Measurements from ENCODE around the gene XPO6. TPM values are rescaled to one million over a fixed set of nuclear protein-coding genes. Genes with fewer than 3 reads are reported as not detected.

Gene XPO6
- total and polyA plus RNA-seq, 5 donors: 19.9 to 36.4 (median 32.2) TPM

GRCh38 chr16:28183930-28184329, 27.8 kb downstream of the XPO6 start:
- Histone ChIP-seq H3K9me3 (ENCODE audit: control insufficient read depth, low read length) (no peaks in the 10 kb centered on the region), H3K4me1 (ENCODE audit: control insufficient read depth, insufficient read depth, low read length) (peaks cover 7% of the 10 kb centered on the region), H3K27ac (ENCODE audit: low read length) (no peak overlapping the region), H3K27me3 (ENCODE audit: control insufficient read depth, insufficient read depth) (no peaks in the 10 kb centered on the region), H3K4me3 (ENCODE audit: low read length) (no peak overlapping the region)
- DNase-seq (no peak), ATAC-seq (no peak)
- 84% methylated on average over 4 of the region's 4 CpGs for WGBS
- intact Hi-C loops (cut with DNase I): no loop called here

DNA sequence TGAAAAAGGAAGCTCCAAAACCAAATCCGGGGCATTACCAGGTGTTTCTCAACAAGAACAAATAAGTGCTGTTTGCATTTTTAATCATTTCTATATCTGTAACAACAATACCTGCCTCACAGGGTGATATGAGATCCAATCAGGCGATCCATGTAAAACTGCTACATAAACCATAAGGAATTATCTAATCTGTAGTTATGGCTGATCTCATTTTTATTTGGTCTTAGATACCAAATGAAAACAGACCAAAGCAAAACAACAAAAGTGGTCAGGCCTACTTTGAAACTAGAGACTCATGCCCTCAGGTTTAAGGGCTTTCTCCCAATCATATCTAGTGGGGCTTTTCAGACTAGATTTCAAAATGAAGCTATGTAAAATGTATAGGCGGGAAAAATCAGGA, 28.3 kb downstream of the XPO6 start:
- no peak for ATAC-seq
- Histone ChIP-seq H3K4me1 (ENCODE audit: control insufficient read depth, insufficient read depth, low read length) (peaks cover 7% of the 10 kb centered on the region), H3K27me3 (ENCODE audit: control insufficient read depth, insufficient read depth) (no peaks in the 10 kb centered on the region), H3K9me3 (ENCODE audit: control insufficient read depth, low read length) (no peaks in the 10 kb centered on the region), H3K4me3 (ENCODE audit: low read length) (no peak overlapping the region), H3K27ac (ENCODE audit: low read length) (no peak overlapping the region)
- intact Hi-C loops (cut with DNase I): no loop called here
- WGBS: 92% methylated on average over 3 of the region's 3 CpGs
- DNase-seq: no peak

DNA sequence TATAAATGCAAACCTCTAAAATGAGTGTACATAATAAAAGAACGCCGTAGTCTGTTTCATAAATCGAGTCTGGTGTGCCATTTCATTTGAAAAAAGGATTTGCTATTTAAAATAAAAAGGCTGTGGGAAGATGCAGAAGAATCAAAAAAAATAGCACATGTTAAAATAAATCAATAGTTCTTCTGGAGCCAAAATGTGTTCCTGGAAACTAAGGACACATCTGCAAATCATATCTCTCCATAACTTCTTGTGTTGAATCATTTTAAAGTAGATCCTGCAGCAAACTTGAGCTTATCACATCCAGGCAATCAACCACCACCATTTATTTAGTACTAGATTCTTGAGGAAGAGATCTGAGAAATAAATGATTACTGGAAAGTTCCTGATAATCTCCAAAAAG, 29.0 kb downstream of the XPO6 start:
- intact Hi-C loops (cut with DNase I): no loop called here
- ATAC-seq (no peak), DNase-seq (no peak)
- Histone ChIP-seq H3K27me3 (ENCODE audit: control insufficient read depth, insufficient read depth) (no peaks in the 10 kb centered on the region), H3K4me3 (ENCODE audit: low read length) (no peak overlapping the region), H3K4me1 (ENCODE audit: control insufficient read depth, insufficient read depth, low read length) (peaks cover 7% of the 10 kb centered on the region), H3K27ac (ENCODE audit: low read length) (no peak overlapping the region), H3K9me3 (ENCODE audit: control insufficient read depth, low read length) (no peaks in the 10 kb centered on the region)
- 89% methylated on average over 3 of the region's 3 CpGs for WGBS

- WGBS: 84% methylated on average over 7 of the region's 7 CpGs
- H3K27ac ChIP-seq (ENCODE audit: low read length): no peak overlapping the region
- intact Hi-C loops (cut with DNase I): no loop called here
Measured at GRCh38 chr16:28182183-28182582, 29.6 kb downstream of the XPO6 start.

DNA sequence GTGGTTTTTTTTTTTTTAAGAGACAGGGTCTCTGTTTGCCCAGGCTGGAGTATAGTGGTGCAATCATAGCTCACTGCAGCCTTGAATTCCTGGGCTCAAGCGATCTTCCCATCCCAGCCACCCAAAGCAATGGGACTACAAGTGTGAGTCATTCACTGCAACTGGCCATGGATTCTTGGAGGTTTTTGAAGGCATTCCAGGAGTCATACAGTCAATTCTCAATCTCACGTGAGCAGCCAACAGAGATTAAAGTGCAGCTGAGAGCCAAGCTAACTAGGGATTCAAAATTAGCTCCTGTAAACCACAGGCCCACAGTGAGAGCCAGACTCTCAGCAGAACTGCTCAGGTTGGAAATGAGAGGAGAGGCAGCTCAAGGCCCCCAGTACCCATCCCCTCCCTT, 30.2 kb downstream of the XPO6 start:
- DNase-seq (peak in 1 of 3 donors; percentile 24), ATAC-seq (peak; percentile 74 to 81)
- peaks cover 7% of the 10 kb centered on the region for H3K4me1 ChIP-seq (ENCODE audit: control insufficient read depth, insufficient read depth, low read length)
- peak overlapping the region; percentile 12 for H3K27ac ChIP-seq (ENCODE audit: low read length)
- no peaks in the 10 kb centered on the region for H3K27me3 ChIP-seq (ENCODE audit: control insufficient read depth, insufficient read depth)
- 17% methylated on average over 2 of the region's 2 CpGs for WGBS
- no peaks in the 10 kb centered on the region for H3K9me3 ChIP-seq (ENCODE audit: control insufficient read depth, low read length)
- intact Hi-C loops (cut with DNase I): no loop called here
- no peak overlapping the region for H3K4me3 ChIP-seq (ENCODE audit: low read length)

More at GRCh38 chr16:28182183-28182582, 29.6 kb downstream of the XPO6 start:
- Histone ChIP-seq H3K9me3 (ENCODE audit: control insufficient read depth, low read length) (no peaks in the 10 kb centered on the region), H3K27me3 (ENCODE audit: control insufficient read depth, insufficient read depth) (no peaks in the 10 kb centered on the region), H3K4me3 (ENCODE audit: low read length) (no peak overlapping the region), H3K4me1 (ENCODE audit: control insufficient read depth, insufficient read depth, low read length) (peaks cover 7% of the 10 kb centered on the region)
- no peak for ATAC-seq
- DNase-seq: no peak

GRCh38 chr16:28180655-28181460, 30.9 kb downstream of the XPO6 start:
- peaks cover 7% of the 10 kb centered on the region for H3K4me1 ChIP-seq (ENCODE audit: control insufficient read depth, insufficient read depth, low read length)
- no peaks in the 10 kb centered on the region for H3K9me3 ChIP-seq (ENCODE audit: control insufficient read depth, low read length)
- no peaks in the 10 kb centered on the region for H3K27me3 ChIP-seq (ENCODE audit: control insufficient read depth, insufficient read depth)
- H3K4me3 ChIP-seq (ENCODE audit: low read length): no peak overlapping the region
- DNase-seq: no peak
- intact Hi-C loops (cut with DNase I): no loop called here
- no peak overlapping the region for H3K27ac ChIP-seq (ENCODE audit: low read length)
- 73% methylated on average over 9 of the region's 9 CpGs for WGBS
- ATAC-seq: no peak

DNA sequence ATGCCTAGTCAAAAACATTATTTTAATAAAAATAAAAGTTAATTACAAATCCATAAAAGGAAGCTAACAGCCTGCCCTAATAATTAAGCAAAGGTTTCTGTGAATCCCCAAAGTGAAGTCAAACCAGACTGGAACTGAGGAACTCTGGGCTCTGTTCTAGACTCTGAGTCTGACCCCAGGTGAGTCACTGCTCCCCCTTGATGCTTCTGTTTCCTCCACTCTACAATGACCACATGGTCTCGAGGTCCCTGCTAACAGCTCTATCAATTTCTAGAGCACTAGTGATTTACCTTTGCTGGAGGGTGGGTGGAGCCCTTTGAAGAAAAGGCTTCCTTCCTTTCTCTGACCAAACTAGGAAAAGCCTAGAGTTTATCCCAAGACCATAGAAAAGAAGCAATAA, 32.4 kb downstream of the XPO6 start:
- WGBS: 77% methylated on average over 1 of the region's 1 CpG
- intact Hi-C loops (cut with DNase I): no loop called here
- Histone ChIP-seq H3K4me3 (ENCODE audit: low read length) (no peak overlapping the region), H3K27ac (ENCODE audit: low read length) (no peak overlapping the region), H3K4me1 (ENCODE audit: control insufficient read depth, insufficient read depth, low read length) (peaks cover 6% of the 10 kb centered on the region), H3K27me3 (ENCODE audit: control insufficient read depth, insufficient read depth) (no peaks in the 10 kb centered on the region), H3K9me3 (ENCODE audit: control insufficient read depth, low read length) (no peaks in the 10 kb centered on the region)
- no peak for ATAC-seq
- no peak for DNase-seq

- H3K27ac ChIP-seq (ENCODE audit: low read length): no peak overlapping the region
- ATAC-seq (no peak), DNase-seq (no peak)
- H3K27me3 ChIP-seq (ENCODE audit: control insufficient read depth, insufficient read depth): no peaks in the 10 kb centered on the region
- intact Hi-C loops (cut with DNase I): no loop called here
- WGBS: 92% methylated on average over 5 of the region's 5 CpGs
- no peaks in the 10 kb centered on the region for H3K4me1 ChIP-seq (ENCODE audit: control insufficient read depth, insufficient read depth, low read length)
- H3K9me3 ChIP-seq (ENCODE audit: control insufficient read depth, low read length): no peaks in the 10 kb centered on the region
- H3K4me3 ChIP-seq (ENCODE audit: low read length): no peak overlapping the region
Measured at GRCh38 chr16:28175715-28176114, 36.0 kb downstream of the XPO6 start.

DNA sequence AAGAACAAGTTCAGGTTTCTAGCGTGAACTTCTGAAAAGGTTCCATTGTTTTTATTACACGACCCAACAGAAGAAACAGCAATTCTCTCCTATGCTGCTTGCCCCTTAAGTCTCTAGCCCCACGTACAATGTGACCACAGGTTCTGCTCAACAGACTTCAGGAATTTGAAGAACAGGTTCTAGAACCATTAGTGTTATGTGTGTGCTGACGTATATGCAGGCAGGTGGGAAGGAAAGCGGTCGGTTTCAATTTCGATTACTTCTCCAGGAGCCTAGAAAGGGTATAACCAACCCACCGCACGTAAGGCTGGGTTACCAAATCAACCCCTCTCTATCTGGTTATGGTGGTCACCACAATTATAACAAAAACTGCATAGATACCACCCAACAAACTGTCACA, 39.4 kb downstream of the XPO6 start:
- DNase-seq (no peak), ATAC-seq (no peak)
- Histone ChIP-seq H3K4me1 (ENCODE audit: control insufficient read depth, insufficient read depth, low read length) (no peaks in the 10 kb centered on the region), H3K9me3 (ENCODE audit: control insufficient read depth, low read length) (no peaks in the 10 kb centered on the region), H3K4me3 (ENCODE audit: low read length) (no peak overlapping the region), H3K27me3 (ENCODE audit: control insufficient read depth, insufficient read depth) (no peaks in the 10 kb centered on the region), H3K27ac (ENCODE audit: low read length) (no peak overlapping the region)
- WGBS: 80% methylated on average over 9 of the region's 9 CpGs
- intact Hi-C loops (cut with DNase I): no loop called here

DNA sequence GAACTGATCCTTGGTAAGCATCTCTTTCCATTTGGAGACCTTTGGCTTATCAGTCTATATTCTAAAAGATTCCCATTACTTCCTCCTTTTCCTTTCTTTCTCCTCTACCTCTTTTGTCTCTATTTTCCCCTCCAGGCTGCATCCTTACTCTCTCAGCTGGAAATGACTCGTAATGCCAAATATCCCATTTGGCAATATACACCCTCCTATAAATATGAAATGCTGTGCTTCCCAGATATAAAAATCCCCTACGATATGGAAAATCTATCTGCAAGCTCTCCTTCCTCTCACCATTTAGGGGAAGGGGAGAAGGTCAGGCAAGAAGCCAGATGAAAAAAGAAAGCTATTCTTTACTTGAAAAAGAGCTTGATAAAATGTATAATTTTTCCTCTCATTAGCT, 39.9 kb downstream of the XPO6 start:
- Histone ChIP-seq H3K9me3 (ENCODE audit: control insufficient read depth, low read length) (no peaks in the 10 kb centered on the region), H3K4me1 (ENCODE audit: control insufficient read depth, insufficient read depth, low read length) (no peaks in the 10 kb centered on the region), H3K27me3 (ENCODE audit: control insufficient read depth, insufficient read depth) (no peaks in the 10 kb centered on the region), H3K4me3 (ENCODE audit: low read length) (no peak overlapping the region), H3K27ac (ENCODE audit: low read length) (no peak overlapping the region)
- WGBS: 80% methylated on average over 2 of the region's 2 CpGs
- intact Hi-C loops (cut with DNase I): no loop called here
- ATAC-seq (no peak), DNase-seq (no peak)

- no peak overlapping the region for H3K27ac ChIP-seq (ENCODE audit: low read length)
- WGBS: 90% methylated on average over 6 of the region's 6 CpGs
- DNase-seq (no peak), ATAC-seq (no peak)
- intact Hi-C loops (cut with DNase I): loop anchor here in 1 of 4 donors (10.0 kb wide), 1 partner anchor 64 kb away; no protein-coding TSS in a partner anchor
- no peaks in the 10 kb centered on the region for H3K27me3 ChIP-seq (ENCODE audit: control insufficient read depth, insufficient read depth)
- no peaks in the 10 kb centered on the region for H3K4me1 ChIP-seq (ENCODE audit: control insufficient read depth, insufficient read depth, low read length)
- no peak overlapping the region for H3K4me3 ChIP-seq (ENCODE audit: low read length)
- no peaks in the 10 kb centered on the region for H3K9me3 ChIP-seq (ENCODE audit: control insufficient read depth, low read length)
Measured at GRCh38 chr16:28168991-28169554, 42.7 kb downstream of the XPO6 start.
